Dedifferentiated amniotic fluid mesenchymal stem cell (primary cell): ENCODE results near the gene CFHR5.
"Not testable (repeated sequence)": the region's sequence is repeated elsewhere in the genome, so short reads cannot be mapped to it uniquely, and the experiment has no call there.

Experiments used
- DNase-seq: peaks from one replicate; pipeline ENCODE4 v3.0.0-alpha.2; 2016; ENCODE audit errors: extremely low spot score

The CFHR5 gene

GRCh38 chr1:196977278-196977677 is at the start of gene CFHR5:
Gene CFHR5, plus strand, starts transcription at chr1:196977556. Its CDS starts 109 bp downstream, at chr1:196977665.
- DNase-seq: no peak

- not testable (repeated sequence) for DNase-seq
Measured at GRCh38 chr1:196932853-196933252, 44.5 kb upstream of the CFHR5 start.

GRCh38 chr1:196933531-196934189 is 43.7 kb upstream of the CFHR5 start:
- DNase-seq: no peak

DNA sequence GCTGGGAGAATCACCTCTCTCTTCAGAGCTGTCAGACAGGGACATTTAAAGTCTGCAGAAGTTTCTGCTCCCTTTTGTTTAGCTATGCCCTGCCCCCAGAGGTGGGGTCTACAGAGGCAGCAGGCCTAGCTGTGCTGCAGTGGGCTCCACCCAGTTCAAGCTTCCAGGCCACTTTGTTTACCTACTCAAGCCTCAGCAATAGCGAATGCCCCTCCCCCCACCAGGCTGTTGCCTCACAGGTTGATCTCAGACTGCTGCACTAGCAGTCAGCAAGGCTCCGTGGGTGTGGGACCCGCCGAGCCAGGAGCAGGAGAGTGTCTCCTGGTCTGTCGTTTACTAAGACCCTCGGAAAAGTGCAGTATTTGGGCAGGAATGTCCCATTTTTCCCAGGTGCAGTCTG is 35.9 kb upstream of the CFHR5 start:
- not testable (repeated sequence) for DNase-seq

- DNase-seq: not testable (repeated sequence)
Measured at GRCh38 chr1:196943568-196943967, 33.8 kb upstream of the CFHR5 start, which contains the start of gene CFHR2. Gene CFHR2, plus strand, starts transcription at chr1:196943738. Its CDS starts 143 bp downstream, at chr1:196943881.

DNA sequence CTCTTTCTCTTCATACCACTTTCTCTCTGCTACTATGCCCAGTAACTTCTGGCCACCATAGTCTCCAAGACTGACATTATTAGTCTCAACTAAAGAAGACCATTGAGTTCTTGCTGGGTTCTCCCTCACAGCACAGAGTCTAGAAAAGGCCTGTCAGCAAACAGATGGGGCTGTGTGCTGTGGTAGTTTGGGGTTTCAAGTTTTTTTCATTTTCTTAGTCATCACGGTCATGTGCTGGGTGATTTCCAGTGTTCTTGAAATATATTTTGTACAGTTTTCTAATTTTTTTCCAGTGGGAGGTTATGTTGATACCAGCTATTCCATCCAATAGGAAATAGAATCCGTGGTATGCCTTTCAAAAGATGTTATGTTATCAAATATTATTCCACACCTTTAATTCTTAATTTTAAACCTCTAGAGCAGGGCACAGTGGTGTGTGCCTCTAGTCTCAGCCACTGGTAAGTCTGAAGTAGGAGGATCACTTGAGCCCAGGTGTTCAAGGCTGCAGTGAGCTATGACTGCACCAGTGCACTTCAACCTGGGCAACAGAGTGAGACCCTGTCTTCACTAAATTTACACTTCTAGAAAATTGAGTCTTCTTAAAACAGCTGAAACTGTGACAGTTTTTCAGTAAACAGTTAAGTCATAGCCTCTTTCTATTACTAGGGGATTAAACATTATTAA is 25.5 kb upstream of the CFHR5 start:
- DNase-seq: no peak

DNA sequence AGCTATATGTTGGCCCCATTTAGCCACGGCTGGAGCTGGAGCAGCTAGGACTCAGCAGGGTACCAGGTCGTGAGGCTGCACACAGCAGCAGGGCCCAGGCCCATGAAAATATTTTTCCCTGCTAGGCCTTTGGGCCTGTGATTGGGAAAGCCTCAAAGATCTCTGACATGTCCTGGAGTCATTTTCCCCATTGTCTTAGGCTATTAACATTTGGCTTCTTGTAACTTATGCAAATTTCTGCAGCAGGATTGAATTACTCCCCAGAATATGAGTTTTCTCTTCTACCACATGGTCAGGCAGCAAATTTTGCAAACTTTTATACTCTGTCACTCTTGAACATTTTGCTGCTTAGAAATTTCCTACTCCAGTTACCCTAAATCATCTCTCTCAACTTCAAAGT is 22.6 kb upstream of the CFHR5 start:
- DNase-seq: no peak

GRCh38 chr1:196955926-196956325 is 21.4 kb upstream of the CFHR5 start:
- no peak for DNase-seq

- DNase-seq: no peak
Measured at GRCh38 chr1:196960854-196961253, 16.5 kb upstream of the CFHR5 start.

GRCh38 chr1:196970182-196970581 is 7.2 kb upstream of the CFHR5 start:
- no peak for DNase-seq

DNA sequence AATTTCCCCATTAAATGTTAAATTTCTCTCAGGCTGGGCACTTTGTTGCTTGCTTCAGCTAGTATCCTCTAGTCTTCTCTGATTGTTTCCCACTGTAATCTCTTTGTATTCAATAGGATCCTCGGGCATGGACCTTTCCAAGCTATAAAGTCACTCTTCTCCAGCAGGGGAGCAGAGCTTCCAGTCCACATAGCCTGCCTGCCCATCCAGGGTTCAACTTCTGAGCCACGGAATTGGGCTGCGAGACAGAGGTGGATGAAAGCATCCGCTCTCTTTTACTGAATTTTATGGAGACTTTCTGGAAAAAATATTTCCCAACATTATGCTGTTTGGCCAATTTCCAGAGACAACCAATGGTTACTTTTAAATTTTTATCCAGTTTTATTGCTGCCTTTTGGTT is 1.1 kb upstream of the CFHR5 start:
- DNase-seq: no peak

DNA sequence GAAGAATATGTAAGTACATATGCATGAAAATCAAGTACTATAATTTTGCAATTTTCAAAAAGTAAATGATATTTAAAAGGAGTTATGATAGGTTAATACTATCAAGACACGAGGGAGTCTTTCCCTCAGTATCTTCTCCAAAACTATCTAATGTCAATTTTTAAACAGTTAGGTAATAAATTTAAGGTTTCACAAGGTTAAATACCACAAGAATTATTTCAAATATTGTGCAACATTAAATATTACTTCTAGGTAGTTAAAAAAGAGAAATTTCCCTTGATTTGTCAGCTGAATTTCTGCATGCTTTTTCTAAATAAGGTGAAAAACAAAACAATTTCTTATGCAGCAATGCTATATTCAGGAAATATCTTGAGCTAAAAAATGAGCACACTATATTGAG is 3.5 kb downstream of the CFHR5 start:
- DNase-seq: no peak

GRCh38 chr1:196982247-196982646 is 4.9 kb downstream of the CFHR5 start:
- DNase-seq: not testable (repeated sequence)

DNA sequence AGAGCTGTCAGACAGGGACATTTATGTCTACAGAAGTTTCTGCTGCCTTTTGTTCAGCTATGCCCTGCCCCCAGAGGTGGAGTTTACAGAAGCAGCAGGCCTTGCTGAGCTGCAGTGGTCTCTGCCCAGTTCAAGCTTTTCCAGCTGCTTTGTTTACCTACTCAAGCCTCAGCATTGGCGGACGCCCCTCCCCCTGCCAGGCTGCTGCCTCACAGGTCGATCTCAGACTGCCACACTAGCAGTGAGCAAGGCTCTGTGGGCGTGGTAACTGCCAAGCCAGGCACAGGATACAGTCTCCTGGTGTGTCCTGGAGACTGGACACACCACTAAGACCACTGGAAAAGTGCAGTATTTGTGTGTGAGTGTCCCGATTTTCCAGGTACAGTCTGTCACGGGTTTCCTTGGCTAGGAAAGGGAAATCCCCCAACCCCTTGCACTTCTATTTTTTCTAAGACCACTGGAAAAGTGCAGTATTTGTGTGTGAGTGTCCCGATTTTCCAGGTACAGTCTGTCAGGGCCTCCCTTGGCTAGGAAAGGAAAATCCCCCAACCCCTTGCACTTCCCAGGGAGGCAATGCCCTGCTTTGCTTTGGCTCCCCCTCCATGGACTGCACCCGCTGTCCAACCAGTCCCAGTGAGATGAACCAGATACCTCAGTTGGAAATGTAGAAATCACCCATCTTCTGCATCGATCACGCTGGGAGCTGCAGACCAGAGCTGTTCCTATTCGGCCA is 14.7 kb downstream of the CFHR5 start:
- DNase-seq: not testable (repeated sequence)

DNA sequence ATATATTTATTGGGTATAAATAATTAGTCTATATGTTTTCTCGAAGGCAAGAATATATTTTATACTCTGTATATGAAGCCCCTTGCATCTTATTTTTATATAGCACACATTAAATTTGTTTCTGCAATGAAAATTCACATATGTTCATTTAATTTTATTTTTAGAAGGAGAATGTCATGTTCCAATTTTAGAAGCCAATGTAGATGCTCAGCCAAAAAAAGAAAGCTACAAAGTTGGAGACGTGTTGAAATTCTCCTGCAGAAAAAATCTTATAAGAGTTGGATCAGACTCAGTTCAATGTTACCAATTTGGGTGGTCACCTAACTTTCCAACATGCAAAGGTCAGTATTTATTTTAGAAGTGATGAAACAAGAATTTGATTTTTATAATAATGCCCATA is 16.6 kb downstream of the CFHR5 start:
- DNase-seq: no peak

- DNase-seq: peak; percentile 35
Measured at GRCh38 chr1:196997423-196997822, 20.1 kb downstream of the CFHR5 start.

DNA sequence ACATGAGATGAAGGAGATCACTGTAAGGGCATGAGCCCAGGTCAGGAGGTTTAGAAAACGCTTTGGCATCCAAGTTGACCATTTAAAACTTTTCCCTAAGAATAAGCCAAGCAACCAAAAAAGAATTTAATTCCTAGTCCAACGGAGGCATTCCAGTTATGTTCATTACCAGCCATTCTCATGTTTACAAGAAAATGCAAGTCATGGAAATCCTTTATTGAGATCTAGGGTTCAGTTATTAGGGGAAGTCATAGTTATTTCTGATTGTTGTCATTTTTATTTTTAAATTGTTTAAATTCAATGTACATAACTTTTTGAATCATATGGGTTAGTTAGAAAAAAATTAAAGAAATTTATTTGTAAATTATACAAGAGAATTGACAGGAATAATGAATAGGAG is 24.5 kb downstream of the CFHR5 start:
- DNase-seq: no peak

DNA sequence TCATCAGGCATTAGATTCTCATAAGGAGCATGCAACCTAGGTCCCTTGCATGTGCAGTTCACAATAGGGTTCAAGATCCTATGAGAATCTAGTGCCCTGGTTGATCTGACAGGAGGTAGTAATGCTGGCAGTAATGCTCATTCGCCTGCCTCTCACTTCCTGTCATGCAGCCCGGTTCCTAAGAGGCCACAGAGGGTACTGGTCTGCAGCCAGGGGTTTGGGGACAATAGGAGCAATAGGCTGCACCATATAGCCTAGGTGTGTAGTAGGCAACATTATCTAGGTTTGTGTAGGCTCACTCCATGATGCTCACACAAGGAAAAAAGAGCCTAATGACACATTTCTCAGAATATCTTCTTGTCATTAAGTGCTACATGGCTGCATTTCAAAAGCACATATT is 25.8 kb downstream of the CFHR5 start:
- no peak for DNase-seq

GRCh38 chr1:197008861-197009260 is 31.5 kb downstream of the CFHR5 start:
- DNase-seq: no peak

GRCh38 chr1:197011614-197012013 is 34.3 kb downstream of the CFHR5 start:
- DNase-seq: no peak

DNA sequence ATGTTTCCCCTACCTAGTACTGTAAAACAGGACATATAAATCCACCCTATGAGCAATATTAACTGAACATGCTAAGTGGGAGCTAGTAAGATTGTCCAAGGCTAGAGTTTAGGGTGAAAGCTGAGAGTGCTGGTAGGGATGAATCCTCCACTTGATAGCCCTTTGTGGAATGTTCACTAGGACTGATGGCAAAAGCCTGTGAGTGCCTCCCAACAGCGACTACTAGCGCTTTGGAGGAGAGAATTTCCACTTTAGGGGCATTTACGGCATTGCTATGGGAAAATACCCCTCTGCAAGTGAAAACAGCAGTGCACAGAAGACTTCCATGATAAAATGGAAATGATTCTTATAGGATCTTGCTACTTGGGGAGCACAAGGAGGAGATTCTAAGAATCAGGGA is 35.9 kb downstream of the CFHR5 start:
- DNase-seq: no peak

DNA sequence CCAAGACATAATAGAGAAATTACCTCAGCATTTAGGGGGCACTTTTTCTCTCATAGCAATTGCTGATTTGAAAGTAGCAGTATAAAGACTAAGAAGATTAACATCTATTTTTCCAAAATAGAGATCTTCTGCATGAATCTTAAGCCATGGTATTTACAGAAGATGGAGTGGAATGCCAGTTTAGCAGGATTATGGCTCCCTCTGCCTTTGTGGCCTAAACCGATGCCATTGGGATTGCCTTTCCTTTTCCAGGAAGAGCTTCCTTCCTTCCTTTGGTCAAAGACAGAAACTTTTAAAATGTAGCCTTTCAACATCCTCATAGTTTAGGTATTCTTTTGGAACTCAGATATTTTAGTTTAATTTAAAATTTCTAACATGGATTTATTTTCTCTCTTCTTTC is 39.4 kb downstream of the CFHR5 start:
- DNase-seq: no peak
